ENCODE data around the gene BAG1.

BAG1 gene

DNA sequence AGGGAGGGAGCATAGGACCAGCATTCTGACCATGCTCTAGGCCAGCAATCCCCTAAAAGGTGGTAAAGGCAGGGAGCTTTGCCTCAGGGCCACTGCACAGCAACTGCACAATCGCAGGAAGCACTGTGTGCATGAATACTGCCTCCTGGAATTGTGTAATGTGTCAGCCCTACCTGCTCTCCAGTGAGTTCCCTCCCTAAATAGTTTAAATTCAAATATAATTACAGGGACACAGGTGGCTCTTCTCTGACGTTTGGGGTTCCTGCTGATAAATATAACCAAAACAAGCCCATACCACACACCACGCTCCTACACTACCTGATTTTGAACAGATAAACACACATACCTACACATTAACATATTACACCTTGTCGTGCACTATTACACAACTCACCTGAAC, 9.0 kb downstream of the BAG1 start:
- Histone ChIP-seq H3K4me3 (ENCODE audit: low read length) (no peak overlapping the region), H3K27me3 (replicated peaks; ENCODE audit: control insufficient read depth, insufficient read depth, low read length) (no peaks in the 10 kb centered on the region), H3K36me3 (ENCODE audit: control insufficient read depth, insufficient read depth, low read length, severe bottlenecking) (peaks cover 81% of the 10 kb centered on the region), H3K4me1 (ENCODE audit: control insufficient read depth, insufficient read depth, low read length) (peaks cover 4% of the 10 kb centered on the region), H3K9me3 (ENCODE audit: control insufficient read depth, low read length) (no peaks in the 10 kb centered on the region), H3K9ac (ENCODE audit: low read length) (no peak overlapping the region)
- no peak for DNase-seq (ENCODE audit: low read depth)

DNA sequence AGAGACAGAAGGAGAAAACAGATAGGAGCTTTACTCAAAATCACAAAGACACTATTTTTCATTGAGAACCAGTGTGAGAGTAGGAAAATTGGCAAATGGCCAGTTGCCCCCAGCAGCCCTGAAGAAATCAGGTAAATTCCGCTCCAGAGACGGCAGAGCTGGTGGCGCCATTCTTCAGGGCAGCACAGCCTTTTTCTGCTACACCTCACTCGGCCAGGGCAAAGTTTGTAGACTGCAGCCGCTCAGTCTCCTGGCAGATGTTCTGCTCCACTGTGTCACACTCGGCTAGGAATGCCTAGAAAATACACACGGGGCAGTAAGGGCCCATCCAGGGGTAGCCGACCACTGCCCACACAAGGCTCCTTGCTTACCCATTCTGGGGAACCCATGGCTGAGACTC, 9.5 kb downstream of the BAG1 start:
- Histone ChIP-seq H3K9me3 (ENCODE audit: control insufficient read depth, low read length) (no peaks in the 10 kb centered on the region), H3K4me1 (ENCODE audit: control insufficient read depth, insufficient read depth, low read length) (peaks cover 7% of the 10 kb centered on the region), H3K36me3 (ENCODE audit: control insufficient read depth, insufficient read depth, low read length, severe bottlenecking) (peaks cover 76% of the 10 kb centered on the region), H3K9ac (ENCODE audit: low read length) (no peak overlapping the region), H3K27me3 (replicated peaks; ENCODE audit: control insufficient read depth, insufficient read depth, low read length) (no peaks in the 10 kb centered on the region), H3K4me3 (ENCODE audit: low read length) (no peak overlapping the region)
- DNase-seq (ENCODE audit: low read depth): no peak

GRCh38 chr9:33254211-33254610, 10.3 kb downstream of the BAG1 start:
- H3K36me3 ChIP-seq (ENCODE audit: control insufficient read depth, insufficient read depth, low read length, severe bottlenecking): peaks cover 68% of the 10 kb centered on the region

DNA sequence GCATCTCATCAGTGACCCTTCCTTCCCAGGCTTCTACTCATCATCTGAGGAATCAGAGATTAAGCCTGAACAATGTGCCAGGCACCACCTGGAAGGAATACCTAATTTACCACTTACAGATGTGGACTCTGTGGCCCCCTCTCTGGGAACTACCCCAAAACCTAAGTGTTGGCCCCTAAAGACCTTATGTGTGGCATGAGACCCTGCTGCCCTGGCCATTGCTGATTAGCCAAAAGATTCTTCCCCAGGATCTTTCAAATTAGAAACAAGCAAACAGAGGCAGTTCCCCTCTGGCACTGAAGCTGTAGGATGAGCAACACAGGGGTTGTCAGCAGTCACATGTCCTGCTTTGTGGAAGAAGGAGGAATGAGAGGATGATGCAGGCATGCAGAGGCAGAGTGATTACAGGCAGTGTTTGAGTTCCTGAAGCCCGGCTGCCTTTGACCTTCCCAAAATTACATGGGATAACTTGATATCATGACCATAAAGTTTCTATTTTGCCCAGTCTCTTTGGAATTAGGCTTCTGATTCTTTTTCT, 14.0 kb downstream of the BAG1 start:
- Histone ChIP-seq H3K36me3 (ENCODE audit: control insufficient read depth, insufficient read depth, low read length, severe bottlenecking) (peaks cover 33% of the 10 kb centered on the region), H3K27me3 (replicated peaks; ENCODE audit: control insufficient read depth, insufficient read depth, low read length) (no peaks in the 10 kb centered on the region), H3K4me3 (ENCODE audit: low read length) (no peak overlapping the region), H3K9me3 (ENCODE audit: control insufficient read depth, low read length) (no peaks in the 10 kb centered on the region), H3K9ac (ENCODE audit: low read length) (peak overlapping the region; percentile 27), H3K4me1 (ENCODE audit: control insufficient read depth, insufficient read depth, low read length) (peaks cover 7% of the 10 kb centered on the region)
- DNase-seq (ENCODE audit: low read depth): peak; percentile 59

More at GRCh38 chr9:33254211-33254610, 10.3 kb downstream of the BAG1 start:
- no peak overlapping the region for H3K9ac ChIP-seq (ENCODE audit: low read length)
- DNase-seq (ENCODE audit: low read depth): no peak
- peaks cover 7% of the 10 kb centered on the region for H3K4me1 ChIP-seq (ENCODE audit: control insufficient read depth, insufficient read depth, low read length)
- no peak overlapping the region for H3K4me3 ChIP-seq (ENCODE audit: low read length)
- H3K9me3 ChIP-seq (ENCODE audit: control insufficient read depth, low read length): no peaks in the 10 kb centered on the region
- no peaks in the 10 kb centered on the region for H3K27me3 ChIP-seq (replicated peaks; ENCODE audit: control insufficient read depth, insufficient read depth, low read length)

DNA sequence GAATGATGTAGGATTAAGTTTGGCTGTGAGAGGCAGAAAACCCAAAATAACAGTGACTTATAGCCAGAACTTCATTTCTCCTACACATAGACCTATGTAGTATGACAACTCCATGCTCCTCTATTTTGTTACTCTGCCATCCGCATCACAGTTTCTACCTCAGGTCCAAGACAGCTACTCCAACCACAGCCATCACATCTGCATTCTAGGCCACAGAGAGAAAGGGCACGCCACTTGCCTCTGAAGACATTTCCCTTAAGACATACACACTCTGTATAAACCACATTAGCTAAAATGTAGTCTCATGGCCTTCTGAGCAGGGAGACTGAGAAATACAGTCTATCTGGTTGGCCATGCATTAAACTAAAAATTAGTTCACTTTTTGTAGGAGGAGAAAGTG, 14.5 kb downstream of the BAG1 start:
- no peak overlapping the region for H3K4me3 ChIP-seq (ENCODE audit: low read length)
- peaks cover 7% of the 10 kb centered on the region for H3K4me1 ChIP-seq (ENCODE audit: control insufficient read depth, insufficient read depth, low read length)
- H3K27me3 ChIP-seq (replicated peaks; ENCODE audit: control insufficient read depth, insufficient read depth, low read length): no peaks in the 10 kb centered on the region
- H3K36me3 ChIP-seq (ENCODE audit: control insufficient read depth, insufficient read depth, low read length, severe bottlenecking): peaks cover 28% of the 10 kb centered on the region
- no peak for DNase-seq (ENCODE audit: low read depth)
- no peak overlapping the region for H3K9ac ChIP-seq (ENCODE audit: low read length)
- H3K9me3 ChIP-seq (ENCODE audit: control insufficient read depth, low read length): no peaks in the 10 kb centered on the region

DNA sequence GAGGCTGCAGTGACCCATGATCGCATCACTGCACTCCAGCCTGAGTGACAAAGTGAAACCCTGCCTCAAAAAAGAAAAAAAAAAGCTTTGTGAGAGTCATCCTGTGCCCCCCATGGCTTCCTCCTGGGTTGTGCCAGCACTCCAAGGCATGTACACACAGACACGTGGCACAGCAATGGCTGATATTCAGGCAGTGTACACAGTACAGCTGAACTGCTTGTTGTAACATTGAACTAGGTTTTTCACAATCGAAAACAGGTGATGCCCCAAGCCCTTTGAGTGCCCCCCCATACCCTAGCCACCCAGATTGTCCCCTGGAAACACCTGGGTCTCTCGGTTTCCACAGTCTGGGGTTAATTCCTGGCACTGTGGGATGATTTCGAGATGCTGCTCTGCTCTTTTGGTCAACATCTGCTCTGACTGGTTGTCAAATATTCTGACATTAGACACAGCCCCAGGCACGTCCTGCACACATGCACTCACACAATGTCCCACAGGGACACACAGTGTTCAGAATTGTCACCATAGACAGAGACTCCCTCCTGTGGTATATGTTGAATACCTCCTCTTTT, 15.3 kb downstream of the BAG1 start:
- Histone ChIP-seq H3K9ac (ENCODE audit: low read length) (no peak overlapping the region), H3K27me3 (replicated peaks; ENCODE audit: control insufficient read depth, insufficient read depth, low read length) (no peaks in the 10 kb centered on the region), H3K4me3 (ENCODE audit: low read length) (no peak overlapping the region), H3K9me3 (ENCODE audit: control insufficient read depth, low read length) (no peaks in the 10 kb centered on the region), H3K4me1 (ENCODE audit: control insufficient read depth, insufficient read depth, low read length) (peaks cover 7% of the 10 kb centered on the region), H3K36me3 (ENCODE audit: control insufficient read depth, insufficient read depth, low read length, severe bottlenecking) (peaks cover 20% of the 10 kb centered on the region)
- DNase-seq (ENCODE audit: low read depth): no peak

- Histone ChIP-seq H3K9me3 (ENCODE audit: control insufficient read depth, low read length) (no peaks in the 10 kb centered on the region), H3K4me1 (ENCODE audit: control insufficient read depth, insufficient read depth, low read length) (peaks cover 7% of the 10 kb centered on the region), H3K9ac (ENCODE audit: low read length) (no peak overlapping the region), H3K36me3 (ENCODE audit: control insufficient read depth, insufficient read depth, low read length, severe bottlenecking) (peaks cover 16% of the 10 kb centered on the region), H3K4me3 (ENCODE audit: low read length) (no peak overlapping the region), H3K27me3 (replicated peaks; ENCODE audit: control insufficient read depth, insufficient read depth, low read length) (no peaks in the 10 kb centered on the region)
- no peak for DNase-seq (ENCODE audit: low read depth)
Observed at GRCh38 chr9:33248606-33249005, 15.9 kb downstream of the BAG1 start.

GRCh38 chr9:33246269-33246860, 18.1 kb downstream of the BAG1 start:
- DNase-seq (ENCODE audit: low read depth): no peak
- Histone ChIP-seq H3K9ac (ENCODE audit: low read length) (no peak overlapping the region), H3K36me3 (ENCODE audit: control insufficient read depth, insufficient read depth, low read length, severe bottlenecking) (no peaks in the 10 kb centered on the region)

GRCh38 chr9:33245341-33245740, 19.2 kb downstream of the BAG1 start:
- no peak for DNase-seq (ENCODE audit: low read depth)
- H3K36me3 ChIP-seq (ENCODE audit: control insufficient read depth, insufficient read depth, low read length, severe bottlenecking): no peaks in the 10 kb centered on the region
- H3K9me3 ChIP-seq (ENCODE audit: control insufficient read depth, low read length): no peaks in the 10 kb centered on the region
- H3K9ac ChIP-seq (ENCODE audit: low read length): no peak overlapping the region
- H3K4me3 ChIP-seq (ENCODE audit: low read length): no peak overlapping the region
- peaks cover 1% of the 10 kb centered on the region for H3K4me1 ChIP-seq (ENCODE audit: control insufficient read depth, insufficient read depth, low read length)
- H3K27me3 ChIP-seq (replicated peaks; ENCODE audit: control insufficient read depth, insufficient read depth, low read length): peaks cover 5% of the 10 kb centered on the region

More at GRCh38 chr9:33246269-33246860, 18.1 kb downstream of the BAG1 start:
- Histone ChIP-seq H3K4me1 (ENCODE audit: control insufficient read depth, insufficient read depth, low read length) (peaks cover 7% of the 10 kb centered on the region), H3K9me3 (ENCODE audit: control insufficient read depth, low read length) (no peaks in the 10 kb centered on the region), H3K27me3 (replicated peaks; ENCODE audit: control insufficient read depth, insufficient read depth, low read length) (peaks cover 5% of the 10 kb centered on the region), H3K4me3 (ENCODE audit: low read length) (no peak overlapping the region)

DNA sequence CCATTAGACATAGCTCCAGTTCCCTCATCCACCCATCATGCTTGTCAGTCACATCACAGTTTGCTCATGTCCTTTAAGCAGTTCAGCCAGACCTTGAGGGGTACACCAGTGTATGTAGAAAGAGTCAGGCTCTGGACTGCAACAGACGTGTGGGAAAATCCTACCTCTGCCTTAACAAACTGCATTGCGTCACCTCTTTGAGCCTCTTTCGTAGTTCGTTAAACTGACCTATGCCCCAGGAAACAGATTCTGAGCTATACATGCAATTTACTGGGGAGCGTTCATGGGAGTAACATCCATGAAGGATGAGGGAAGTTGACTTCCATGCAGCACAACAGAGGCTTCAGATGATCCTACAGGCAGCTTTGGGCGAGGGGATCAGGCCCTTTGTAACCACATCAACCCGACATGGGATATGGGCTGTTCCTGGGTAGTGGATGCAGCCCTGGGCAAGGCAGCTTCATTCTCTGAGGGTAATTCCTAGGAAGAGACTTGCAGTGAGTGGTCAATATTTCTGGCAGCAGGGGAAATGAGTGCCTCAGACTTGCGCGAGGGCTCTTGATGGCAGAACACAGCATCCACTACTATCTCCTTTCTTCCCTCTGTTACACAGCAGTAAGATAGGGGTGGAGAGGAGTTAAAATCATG, 20.2 kb downstream of the BAG1 start:
- no peaks in the 10 kb centered on the region for H3K36me3 ChIP-seq (ENCODE audit: control insufficient read depth, insufficient read depth, low read length, severe bottlenecking)
- H3K9me3 ChIP-seq (ENCODE audit: control insufficient read depth, low read length): no peaks in the 10 kb centered on the region
- H3K4me3 ChIP-seq (ENCODE audit: low read length): no peak overlapping the region
- no peak for DNase-seq (ENCODE audit: low read depth)
- no peak overlapping the region for H3K9ac ChIP-seq (ENCODE audit: low read length)
- H3K27me3 ChIP-seq (replicated peaks; ENCODE audit: control insufficient read depth, insufficient read depth, low read length): peaks cover 5% of the 10 kb centered on the region
- no peaks in the 10 kb centered on the region for H3K4me1 ChIP-seq (ENCODE audit: control insufficient read depth, insufficient read depth, low read length)

GRCh38 chr9:33242609-33243134, 21.8 kb downstream of the BAG1 start:
- Histone ChIP-seq H3K9ac (ENCODE audit: low read length) (no peak overlapping the region), H3K4me3 (ENCODE audit: low read length) (no peak overlapping the region), H3K9me3 (ENCODE audit: control insufficient read depth, low read length) (no peaks in the 10 kb centered on the region), H3K4me1 (ENCODE audit: control insufficient read depth, insufficient read depth, low read length) (no peaks in the 10 kb centered on the region), H3K36me3 (ENCODE audit: control insufficient read depth, insufficient read depth, low read length, severe bottlenecking) (no peaks in the 10 kb centered on the region), H3K27me3 (replicated peaks; ENCODE audit: control insufficient read depth, insufficient read depth, low read length) (peaks cover 5% of the 10 kb centered on the region)
- DNase-seq (ENCODE audit: low read depth): no peak

All from adipocyte (in vitro differentiated cells).